Stimulated activated CD4-positive, alpha-beta T cell treated with anti-CD3 and anti-CD28 coated beads, TNF-alpha, amount 100 ng/mL, for 24 hours (primary cell): ENCODE data around the gene CAMK2A.

Experiments used
- DNase-seq, 3 experiments: peaks; one replicate each; pipeline ENCODE4 v3.0.0-alpha.2; 2020; ENCODE audit warnings: low read depth in 3 of 3

The CAMK2A gene

GRCh38 chr5:150278916-150279315 lies 10.7 kb downstream of the CAMK2A start:
- DNase-seq = no peak

- DNase-seq = no peak
Measured at GRCh38 chr5:150278046-150278730, 11.4 kb downstream of the CAMK2A start.

GRCh38 chr5:150277043-150277442 lies 12.5 kb downstream of the CAMK2A start:
- no peak for DNase-seq

- DNase-seq = no peak
Measured at GRCh38 chr5:150274811-150275210, 14.8 kb downstream of the CAMK2A start.

- DNase-seq = no peak
Measured at GRCh38 chr5:150272531-150272930, 17.0 kb downstream of the CAMK2A start.

GRCh38 chr5:150271923-150272322 lies 17.6 kb downstream of the CAMK2A start:
- DNase-seq = no peak

GRCh38 chr5:150271296-150271692 lies 18.3 kb downstream of the CAMK2A start:
- DNase-seq = no peak

- no peak for DNase-seq
Measured at GRCh38 chr5:150270541-150271295, 18.9 kb downstream of the CAMK2A start.

- no peak for DNase-seq
Measured at GRCh38 chr5:150266871-150267291, 22.7 kb downstream of the CAMK2A start.

GRCh38 chr5:150265870-150266383 lies 23.6 kb downstream of the CAMK2A start:
- no peak for DNase-seq

GRCh38 chr5:150264667-150265603 lies 24.6 kb downstream of the CAMK2A start:
- DNase-seq = no peak

GRCh38 chr5:150263801-150264621 lies 25.6 kb downstream of the CAMK2A start:
- DNase-seq = no peak

- DNase-seq = no peak
Measured at GRCh38 chr5:150263375-150263775, 26.2 kb downstream of the CAMK2A start.

- no peak for DNase-seq
Measured at GRCh38 chr5:150262502-150262901, 27.1 kb downstream of the CAMK2A start.

- DNase-seq = no peak
Measured at GRCh38 chr5:150261231-150261630, 28.3 kb downstream of the CAMK2A start.

GRCh38 chr5:150258130-150258529 lies 31.4 kb downstream of the CAMK2A start:
- DNase-seq = no peak

- DNase-seq = no peak
Measured at GRCh38 chr5:150257424-150257823, 32.1 kb downstream of the CAMK2A start.

- no peak for DNase-seq
Measured at GRCh38 chr5:150256410-150257064, 33.0 kb downstream of the CAMK2A start.

- no peak for DNase-seq
Measured at GRCh38 chr5:150255659-150256409, 33.7 kb downstream of the CAMK2A start.

- no peak for DNase-seq
Measured at GRCh38 chr5:150254774-150255173, 34.8 kb downstream of the CAMK2A start.
